Measurements from ENCODE around the gene CISD3.

GRCh38 chr17:38719289-38719942, 10.7 kb upstream of the CISD3 start:
- TF ChIP-seq CTCF (conservative IDR thresholded peaks at IDR 0.05; ENCODE audit: low read depth, low read length) = no peak
- TF ChIP-seq EZH2 (IDR thresholded peaks at IDR 0.05; ENCODE audit: borderline replicate concordance, low read depth, low read length, poor library complexity, severe bottlenecking) = no peak

Data from A673 (cell line).